Measurements from ENCODE around the gene TRPM5. TPM values are rescaled to one million over a fixed set of nuclear protein-coding genes. Genes with fewer than 3 reads are reported as not detected.

TRPM5 gene
- total RNA-seq = not detected

DNA sequence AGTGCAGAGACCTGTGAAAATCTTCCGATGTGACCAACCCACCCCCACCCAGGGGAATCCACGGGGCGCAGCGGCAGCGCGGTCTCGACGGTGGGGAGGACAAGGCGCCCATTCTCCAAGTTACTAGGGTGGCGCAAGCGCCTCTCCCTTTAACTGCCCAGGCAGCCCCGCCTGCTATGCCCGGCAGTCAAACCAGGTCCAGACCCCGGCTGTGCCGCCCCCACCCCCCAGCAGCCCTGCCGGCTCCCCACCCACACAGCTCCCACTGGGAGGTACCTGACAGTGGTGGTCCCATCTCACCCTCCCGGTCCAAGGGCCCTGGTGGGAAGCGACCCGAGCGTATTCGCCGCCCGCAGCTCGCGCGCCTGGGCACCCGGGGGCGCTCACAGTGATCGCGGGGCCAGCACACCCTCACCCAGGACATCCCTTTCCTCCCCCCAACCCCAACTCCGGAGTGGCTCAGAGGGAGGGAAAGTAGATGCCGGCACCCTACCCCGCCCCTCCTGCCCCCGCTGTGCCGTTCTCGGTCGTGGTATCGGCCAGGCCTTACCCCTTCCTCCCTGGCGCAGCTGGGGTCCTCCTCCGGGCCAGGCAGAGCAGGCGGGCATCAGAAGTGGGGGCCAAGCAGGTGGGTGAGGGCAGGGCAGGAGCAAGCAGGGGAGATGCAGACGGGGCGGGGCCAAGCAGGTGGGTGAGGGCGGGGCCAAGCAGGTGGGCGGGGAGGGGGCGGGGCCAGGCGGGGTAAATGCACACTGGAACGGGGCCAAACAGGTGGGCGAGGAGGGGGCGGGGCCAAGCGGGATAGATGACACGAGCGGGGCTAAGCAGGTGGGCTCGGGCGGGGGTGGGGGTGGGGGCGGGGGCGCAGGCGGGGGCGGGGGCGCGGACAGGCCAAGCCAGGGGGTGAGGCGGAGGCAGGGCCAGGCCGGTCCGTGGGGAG is at the start of gene TRPM5:
TRPM5 (minus strand) TSS at position 634 of the 940 bp plus-strand sequence. CDS start 21,478 bp downstream, outside the sequence.
- ATAC-seq = peak; percentile 50
- CTCF ChIA-PET = interaction anchor here (0.9 to 6.9 kb wide), 6 partner anchors 24 to 445 kb away, joined by 3 to 46 read pairs (median 4); no protein-coding TSS in a partner anchor
- Mint-ChIP-seq H3K4me1 (ENCODE audit: low read depth) (peaks cover 32% of the 10 kb centered on the region), H3K9me3 (no peaks in the 10 kb centered on the region), H3K27ac (peak within 1 kb of the TSS; percentile 73), H3K36me3 (ENCODE audit: low read depth) (no peaks in the 10 kb centered on the region), H3K4me3 (peak within 1 kb of the TSS; percentile 91), H3K27me3 (no peaks in the 10 kb centered on the region)
- POLR2A ChIA-PET = interaction anchor here (0.7 kb wide), 1 partner anchor 23 kb away, joined by 3 read pairs; no protein-coding TSS in a partner anchor
- TF ChIP-seq, protein P1, sequence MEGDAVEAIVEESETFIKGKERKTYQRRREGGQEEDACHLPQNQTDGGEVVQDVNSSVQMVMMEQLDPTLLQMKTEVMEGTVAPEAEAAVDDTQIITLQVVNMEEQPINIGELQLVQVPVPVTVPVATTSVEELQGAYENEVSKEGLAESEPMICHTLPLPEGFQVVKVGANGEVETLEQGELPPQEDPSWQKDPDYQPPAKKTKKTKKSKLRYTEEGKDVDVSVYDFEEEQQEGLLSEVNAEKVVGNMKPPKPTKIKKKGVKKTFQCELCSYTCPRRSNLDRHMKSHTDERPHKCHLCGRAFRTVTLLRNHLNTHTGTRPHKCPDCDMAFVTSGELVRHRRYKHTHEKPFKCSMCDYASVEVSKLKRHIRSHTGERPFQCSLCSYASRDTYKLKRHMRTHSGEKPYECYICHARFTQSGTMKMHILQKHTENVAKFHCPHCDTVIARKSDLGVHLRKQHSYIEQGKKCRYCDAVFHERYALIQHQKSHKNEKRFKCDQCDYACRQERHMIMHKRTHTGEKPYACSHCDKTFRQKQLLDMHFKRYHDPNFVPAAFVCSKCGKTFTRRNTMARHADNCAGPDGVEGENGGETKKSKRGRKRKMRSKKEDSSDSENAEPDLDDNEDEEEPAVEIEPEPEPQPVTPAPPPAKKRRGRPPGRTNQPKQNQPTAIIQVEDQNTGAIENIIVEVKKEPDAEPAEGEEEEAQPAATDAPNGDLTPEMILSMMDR (IDR thresholded peaks at IDR 0.05) = no peak
- peak; percentile 89 for DNase-seq
- intact Hi-C loops (cut with micrococcal nuclease) = no loop called here

GRCh38 chr11:2489083-2489482 is 44.8 kb upstream of the TRPM5 start:
- no peaks in the 10 kb centered on the region for H3K4me1 Mint-ChIP-seq (ENCODE audit: low read depth)
- TF ChIP-seq, protein P1 (IDR thresholded peaks at IDR 0.05) = no peak
- ChIA-PET CTCF (interaction anchor here (0.6 kb wide), 1 partner anchor 43 kb away, joined by 3 read pairs; no protein-coding TSS in a partner anchor), POLR2A (interaction anchor here (0.6 kb wide), 1 partner anchor 745 kb away, joined by 3 read pairs; no protein-coding TSS in a partner anchor)
- ATAC-seq (no peak), DNase-seq (no peak)
- peaks cover 35% of the 10 kb centered on the region for H3K9me3 Mint-ChIP-seq
- H3K27me3 Mint-ChIP-seq = no peaks in the 10 kb centered on the region
- intact Hi-C loops (cut with micrococcal nuclease) = no loop called here
- no peak overlapping the region for H3K4me3 Mint-ChIP-seq
- H3K27ac Mint-ChIP-seq = no peak overlapping the region
- H3K36me3 Mint-ChIP-seq (ENCODE audit: low read depth) = peaks cover 36% of the 10 kb centered on the region

DNA sequence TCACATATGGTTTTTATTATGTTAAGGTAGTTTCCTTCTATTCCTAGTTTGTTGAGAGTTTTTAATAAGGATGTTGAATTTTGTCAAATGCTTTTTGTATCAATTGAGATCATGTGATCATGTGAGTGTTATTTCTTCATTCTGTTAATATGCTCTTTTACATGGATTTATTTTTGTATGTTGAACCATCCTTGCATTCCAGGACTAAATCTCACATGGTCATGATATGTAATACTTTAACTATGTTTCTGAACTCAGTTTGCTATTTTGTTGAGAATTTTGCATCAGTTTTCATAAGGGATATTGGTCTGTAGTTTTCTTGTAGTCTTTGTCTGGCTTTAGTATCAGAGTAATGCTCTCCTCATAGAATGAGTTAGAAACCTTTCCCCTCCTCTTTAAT is 43.7 kb upstream of the TRPM5 start:
- H3K4me3 Mint-ChIP-seq = no peak overlapping the region
- TF ChIP-seq, protein P1 (IDR thresholded peaks at IDR 0.05) = no peak
- H3K27me3 Mint-ChIP-seq = no peaks in the 10 kb centered on the region
- peaks cover 36% of the 10 kb centered on the region for H3K36me3 Mint-ChIP-seq (ENCODE audit: low read depth)
- no peak overlapping the region for H3K27ac Mint-ChIP-seq
- no peak for DNase-seq
- H3K9me3 Mint-ChIP-seq = peaks cover 32% of the 10 kb centered on the region
- no peaks in the 10 kb centered on the region for H3K4me1 Mint-ChIP-seq (ENCODE audit: low read depth)
- intact Hi-C loops (cut with micrococcal nuclease) = no loop called here
- ChIA-PET POLR2A (no interaction called here), CTCF (interaction anchor here (2.1 kb wide), 1 partner anchor 43 kb away, joined by 7 read pairs; no protein-coding TSS in a partner anchor)
- ATAC-seq = no peak

GRCh38 chr11:2484576-2485125 is 40.3 kb upstream of the TRPM5 start:
- ChIA-PET CTCF (no interaction called here), POLR2A (no interaction called here)
- intact Hi-C loops (cut with micrococcal nuclease) = no loop called here
- Mint-ChIP-seq H3K4me3 (no peak overlapping the region), H3K27ac (no peak overlapping the region), H3K9me3 (peaks cover 39% of the 10 kb centered on the region), H3K36me3 (ENCODE audit: low read depth) (peaks cover 41% of the 10 kb centered on the region), H3K27me3 (no peaks in the 10 kb centered on the region), H3K4me1 (ENCODE audit: low read depth) (peaks cover 24% of the 10 kb centered on the region)
- TF ChIP-seq, protein P1 (IDR thresholded peaks at IDR 0.05) = no peak
- DNase-seq = no peak
- ATAC-seq = no peak

- peaks cover 46% of the 10 kb centered on the region for H3K36me3 Mint-ChIP-seq (ENCODE audit: low read depth)
- ChIA-PET CTCF (no interaction called here), POLR2A (no interaction called here)
- peaks cover 25% of the 10 kb centered on the region for H3K4me1 Mint-ChIP-seq (ENCODE audit: low read depth)
- no peak overlapping the region for H3K27ac Mint-ChIP-seq
- DNase-seq (no peak), ATAC-seq (no peak)
- TF ChIP-seq, protein P1 (IDR thresholded peaks at IDR 0.05) = no peak
- no peak overlapping the region for H3K4me3 Mint-ChIP-seq
- peaks cover 38% of the 10 kb centered on the region for H3K9me3 Mint-ChIP-seq
- intact Hi-C loops (cut with micrococcal nuclease) = no loop called here
- H3K27me3 Mint-ChIP-seq = no peaks in the 10 kb centered on the region
Measured at GRCh38 chr11:2483426-2483825, 39.1 kb upstream of the TRPM5 start.

Data from activated CD8-positive, alpha-beta T cell treated with anti-CD3 and anti-CD28 coated beads for 36 hours (primary cell).